ENCODE data around the gene HS2ST1. TPM values are rescaled to one million over a fixed set of nuclear protein-coding genes. Genes with fewer than 3 reads are reported as not detected.

Gene HS2ST1
- total RNA-seq, 1 experiment from 2014 or later: 18.7 TPM

DNA sequence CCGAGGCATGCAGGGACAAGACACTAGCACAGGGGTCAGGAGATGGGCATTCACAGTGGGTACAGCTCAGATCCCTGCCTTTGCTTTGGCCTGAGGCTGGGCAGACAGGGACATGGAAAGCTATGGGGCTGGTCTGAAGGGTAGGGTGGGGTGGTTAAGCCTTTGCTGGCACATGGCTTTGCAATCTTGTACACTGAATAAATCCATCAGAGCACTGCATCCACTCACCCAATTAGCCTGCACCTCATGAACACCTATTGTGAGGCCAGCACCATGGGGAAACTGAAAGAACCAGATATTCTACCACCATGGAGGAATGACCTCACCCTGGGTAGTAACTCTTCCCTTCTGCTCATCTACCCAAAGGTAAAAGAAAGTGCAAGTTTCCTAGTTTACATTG lies 214.6 kb downstream of the HS2ST1 start:
- DNase-seq: no peak
- H3K36me3 ChIP-seq (ENCODE audit: insufficient read depth, low read length): no peaks in the 10 kb centered on the region

GRCh38 chr1:87129606-87130005 lies 215.2 kb downstream of the HS2ST1 start:
- H3K9me3 ChIP-seq (ENCODE audit: low read length): no peaks in the 10 kb centered on the region
- no peak overlapping the region for H2AFZ ChIP-seq (ENCODE audit: low read length)
- no peaks in the 10 kb centered on the region for H3K9me2 ChIP-seq (replicated peaks; ENCODE audit: insufficient read depth, low read length)
- H3K4me3 ChIP-seq (ENCODE audit: low read length): no peak overlapping the region
- no peaks in the 10 kb centered on the region for H3K27me3 ChIP-seq (ENCODE audit: low read length)
- DNase-seq: no peak
- 0 out of 2 replicates have a peak, but pooled peaks cover 2% of the 10 kb centered on the region for H3K4me1 ChIP-seq (ENCODE audit: low read length)
- H3K79me2 ChIP-seq (ENCODE audit: low read length): no peaks in the 10 kb centered on the region
- H3K27ac ChIP-seq (ENCODE audit: low read length): no peak overlapping the region
- no peaks in the 10 kb centered on the region for H3K36me3 ChIP-seq (ENCODE audit: insufficient read depth, low read length)
- no peaks in the 10 kb centered on the region for H4K20me1 ChIP-seq (ENCODE audit: insufficient read depth, low read depth, low read length)
- no peak overlapping the region for H3K4me2 ChIP-seq (ENCODE audit: low read depth, low read length, poor library complexity, severe bottlenecking)
- no peak overlapping the region for H3K9ac ChIP-seq (ENCODE audit: low read length)

More for the DNA sequence above, 214.6 kb downstream of the HS2ST1 start:
- H3K27me3 ChIP-seq (ENCODE audit: low read length): no peaks in the 10 kb centered on the region
- no peak overlapping the region for H3K27ac ChIP-seq (ENCODE audit: low read length)
- H3K4me2 ChIP-seq (ENCODE audit: low read depth, low read length, poor library complexity, severe bottlenecking): no peak overlapping the region
- H4K20me1 ChIP-seq (ENCODE audit: insufficient read depth, low read depth, low read length): no peaks in the 10 kb centered on the region
- no peaks in the 10 kb centered on the region for H3K79me2 ChIP-seq (ENCODE audit: low read length)
- H3K4me1 ChIP-seq (ENCODE audit: low read length): 0 out of 2 replicates have a peak, but pooled peaks cover 2% of the 10 kb centered on the region
- no peak overlapping the region for H3K9ac ChIP-seq (ENCODE audit: low read length)
- H3K9me2 ChIP-seq (replicated peaks; ENCODE audit: insufficient read depth, low read length): no peaks in the 10 kb centered on the region
- no peaks in the 10 kb centered on the region for H3K9me3 ChIP-seq (ENCODE audit: low read length)
- H2AFZ ChIP-seq (ENCODE audit: low read length): no peak overlapping the region
- H3K4me3 ChIP-seq (ENCODE audit: low read length): no peak overlapping the region

DNA sequence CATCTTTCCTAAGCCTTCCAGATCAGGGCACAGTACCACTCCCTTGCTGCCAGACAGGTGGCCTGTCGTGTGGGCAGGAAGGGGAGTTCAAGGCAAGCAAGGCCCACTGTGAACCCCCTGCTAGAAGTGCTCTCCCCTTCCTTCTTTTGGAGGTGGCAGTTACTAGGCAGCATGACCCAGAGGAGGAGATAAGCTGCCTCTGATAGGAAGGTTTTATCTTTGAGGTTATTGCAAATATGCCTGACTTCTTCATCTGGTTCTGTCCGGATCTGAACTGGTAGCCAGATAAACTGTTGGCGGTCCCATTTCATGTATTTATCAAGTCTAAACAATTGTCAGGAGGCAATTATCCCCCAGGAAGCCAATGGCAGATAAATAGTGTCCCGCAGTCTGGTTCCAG lies 216.0 kb downstream of the HS2ST1 start:
- H4K20me1 ChIP-seq (ENCODE audit: insufficient read depth, low read depth, low read length): no peaks in the 10 kb centered on the region
- no peaks in the 10 kb centered on the region for H3K79me2 ChIP-seq (ENCODE audit: low read length)
- H3K27ac ChIP-seq (ENCODE audit: low read length): no peak overlapping the region
- H2AFZ ChIP-seq (ENCODE audit: low read length): no peak overlapping the region
- H3K4me2 ChIP-seq (ENCODE audit: low read depth, low read length, poor library complexity, severe bottlenecking): no peak overlapping the region
- 0 out of 2 replicates have a peak, but pooled peaks cover 2% of the 10 kb centered on the region for H3K4me1 ChIP-seq (ENCODE audit: low read length)
- no peaks in the 10 kb centered on the region for H3K9me3 ChIP-seq (ENCODE audit: low read length)
- H3K27me3 ChIP-seq (ENCODE audit: low read length): no peaks in the 10 kb centered on the region
- DNase-seq: no peak
- H3K9ac ChIP-seq (ENCODE audit: low read length): no peak overlapping the region
- H3K36me3 ChIP-seq (ENCODE audit: insufficient read depth, low read length): no peaks in the 10 kb centered on the region
- no peak overlapping the region for H3K4me3 ChIP-seq (ENCODE audit: low read length)
- no peaks in the 10 kb centered on the region for H3K9me2 ChIP-seq (replicated peaks; ENCODE audit: insufficient read depth, low read length)

- H4K20me1 ChIP-seq (ENCODE audit: insufficient read depth, low read depth, low read length): no peaks in the 10 kb centered on the region
- H3K4me3 ChIP-seq (ENCODE audit: low read length): no peak overlapping the region
- H3K9me2 ChIP-seq (replicated peaks; ENCODE audit: insufficient read depth, low read length): no peaks in the 10 kb centered on the region
- no peaks in the 10 kb centered on the region for H3K27me3 ChIP-seq (ENCODE audit: low read length)
- DNase-seq: peak; percentile 89
- 0 out of 2 replicates have a peak, but pooled peaks cover 2% of the 10 kb centered on the region for H3K4me1 ChIP-seq (ENCODE audit: low read length)
- no peaks in the 10 kb centered on the region for H3K9me3 ChIP-seq (ENCODE audit: low read length)
- H3K27ac ChIP-seq (ENCODE audit: low read length): no peak overlapping the region
- H2AFZ ChIP-seq (ENCODE audit: low read length): no peak overlapping the region
- no peak overlapping the region for H3K4me2 ChIP-seq (ENCODE audit: low read depth, low read length, poor library complexity, severe bottlenecking)
- no peak overlapping the region for H3K9ac ChIP-seq (ENCODE audit: low read length)
- H3K36me3 ChIP-seq (ENCODE audit: insufficient read depth, low read length): no peaks in the 10 kb centered on the region
- no peaks in the 10 kb centered on the region for H3K79me2 ChIP-seq (ENCODE audit: low read length)
Observed at GRCh38 chr1:87131809-87132283, 217.4 kb downstream of the HS2ST1 start.

GRCh38 chr1:87132284-87132870 lies 217.9 kb downstream of the HS2ST1 start:
- H3K4me3 ChIP-seq (ENCODE audit: low read length): no peak overlapping the region
- H3K9ac ChIP-seq (ENCODE audit: low read length): no peak overlapping the region
- no peaks in the 10 kb centered on the region for H3K36me3 ChIP-seq (ENCODE audit: insufficient read depth, low read length)
- H3K4me2 ChIP-seq (ENCODE audit: low read depth, low read length, poor library complexity, severe bottlenecking): no peak overlapping the region
- no peaks in the 10 kb centered on the region for H4K20me1 ChIP-seq (ENCODE audit: insufficient read depth, low read depth, low read length)
- no peaks in the 10 kb centered on the region for H3K27me3 ChIP-seq (ENCODE audit: low read length)
- no peaks in the 10 kb centered on the region for H3K79me2 ChIP-seq (ENCODE audit: low read length)
- H3K27ac ChIP-seq (ENCODE audit: low read length): no peak overlapping the region
- no peaks in the 10 kb centered on the region for H3K9me3 ChIP-seq (ENCODE audit: low read length)
- no peaks in the 10 kb centered on the region for H3K9me2 ChIP-seq (replicated peaks; ENCODE audit: insufficient read depth, low read length)
- H2AFZ ChIP-seq (ENCODE audit: low read length): no peak overlapping the region
- no peak for DNase-seq
- 0 out of 2 replicates have a peak, but pooled peaks cover 2% of the 10 kb centered on the region for H3K4me1 ChIP-seq (ENCODE audit: low read length)

- 0 out of 2 replicates have a peak, but pooled peaks cover 2% of the 10 kb centered on the region for H3K4me1 ChIP-seq (ENCODE audit: low read length)
- H3K9me2 ChIP-seq (replicated peaks; ENCODE audit: insufficient read depth, low read length): no peaks in the 10 kb centered on the region
- H3K27ac ChIP-seq (ENCODE audit: low read length): no peak overlapping the region
- H4K20me1 ChIP-seq (ENCODE audit: insufficient read depth, low read depth, low read length): no peaks in the 10 kb centered on the region
- no peaks in the 10 kb centered on the region for H3K27me3 ChIP-seq (ENCODE audit: low read length)
- no peaks in the 10 kb centered on the region for H3K36me3 ChIP-seq (ENCODE audit: insufficient read depth, low read length)
- H2AFZ ChIP-seq (ENCODE audit: low read length): no peak overlapping the region
- no peaks in the 10 kb centered on the region for H3K9me3 ChIP-seq (ENCODE audit: low read length)
- no peak overlapping the region for H3K4me2 ChIP-seq (ENCODE audit: low read depth, low read length, poor library complexity, severe bottlenecking)
- H3K9ac ChIP-seq (ENCODE audit: low read length): no peak overlapping the region
- H3K4me3 ChIP-seq (ENCODE audit: low read length): no peak overlapping the region
- no peaks in the 10 kb centered on the region for H3K79me2 ChIP-seq (ENCODE audit: low read length)
- no peak for DNase-seq
Observed at GRCh38 chr1:87134061-87134460, 219.6 kb downstream of the HS2ST1 start.

DNA sequence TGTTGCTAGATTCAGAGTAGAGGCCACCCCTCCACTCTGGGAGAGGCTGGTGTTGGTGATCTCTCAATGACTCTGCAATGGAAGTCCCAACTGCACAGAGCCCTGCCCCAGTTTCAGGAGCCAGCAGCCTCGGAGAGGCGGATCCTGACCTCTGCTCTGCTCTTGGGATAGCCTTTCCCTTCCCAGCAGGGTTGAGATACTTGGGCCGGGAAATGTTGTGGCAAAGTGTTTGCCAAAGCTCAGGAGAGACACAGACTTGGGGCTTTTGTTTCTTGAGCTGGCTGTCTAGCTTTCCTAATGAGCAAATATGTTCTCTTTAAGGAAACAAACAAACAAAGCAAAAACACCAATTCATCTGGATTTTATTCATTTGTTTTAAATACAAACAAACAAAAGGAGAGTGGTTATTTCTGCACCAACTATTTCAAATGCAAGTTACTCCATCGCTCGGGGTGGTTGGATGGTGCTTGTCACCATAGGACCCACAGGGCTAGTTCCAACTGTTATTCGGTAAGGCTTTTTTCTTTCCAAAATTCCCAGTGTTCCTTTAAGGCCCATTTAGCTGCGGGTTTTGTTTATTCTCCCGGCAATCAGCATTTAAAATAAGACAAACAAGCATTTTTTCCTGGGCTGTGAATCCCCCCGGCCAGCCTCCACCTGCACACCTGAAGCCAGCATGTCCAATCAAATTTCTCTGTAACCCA lies 220.3 kb downstream of the HS2ST1 start:
- H3K79me2 ChIP-seq (ENCODE audit: low read length): no peaks in the 10 kb centered on the region
- H3K4me1 ChIP-seq (ENCODE audit: low read length): 0 out of 2 replicates have a peak, but pooled peaks cover 2% of the 10 kb centered on the region
- no peaks in the 10 kb centered on the region for H3K9me2 ChIP-seq (replicated peaks; ENCODE audit: insufficient read depth, low read length)
- no peak overlapping the region for H3K9ac ChIP-seq (ENCODE audit: low read length)
- H3K4me3 ChIP-seq (ENCODE audit: low read length): no peak overlapping the region
- H4K20me1 ChIP-seq (ENCODE audit: insufficient read depth, low read depth, low read length): no peaks in the 10 kb centered on the region
- no peaks in the 10 kb centered on the region for H3K9me3 ChIP-seq (ENCODE audit: low read length)
- no peak overlapping the region for H3K27ac ChIP-seq (ENCODE audit: low read length)
- no peaks in the 10 kb centered on the region for H3K27me3 ChIP-seq (ENCODE audit: low read length)
- DNase-seq: no peak
- no peaks in the 10 kb centered on the region for H3K36me3 ChIP-seq (ENCODE audit: insufficient read depth, low read length)
- H3K4me2 ChIP-seq (ENCODE audit: low read depth, low read length, poor library complexity, severe bottlenecking): no peak overlapping the region
- H2AFZ ChIP-seq (ENCODE audit: low read length): no peak overlapping the region

- Histone ChIP-seq H3K9me2 (replicated peaks; ENCODE audit: insufficient read depth, low read length) (no peaks in the 10 kb centered on the region), H3K27ac (ENCODE audit: low read length) (no peak overlapping the region), H3K27me3 (ENCODE audit: low read length) (no peaks in the 10 kb centered on the region), H3K4me2 (ENCODE audit: low read depth, low read length, poor library complexity, severe bottlenecking) (no peak overlapping the region), H3K4me3 (ENCODE audit: low read length) (no peak overlapping the region), H3K36me3 (ENCODE audit: insufficient read depth, low read length) (no peaks in the 10 kb centered on the region), H3K9ac (ENCODE audit: low read length) (no peak overlapping the region), H3K4me1 (ENCODE audit: low read length) (0 out of 2 replicates have a peak, but pooled peaks cover 2% of the 10 kb centered on the region), H3K9me3 (ENCODE audit: low read length) (no peaks in the 10 kb centered on the region), H4K20me1 (ENCODE audit: insufficient read depth, low read depth, low read length) (no peaks in the 10 kb centered on the region), H2AFZ (ENCODE audit: low read length) (no peak overlapping the region), H3K79me2 (ENCODE audit: low read length) (no peaks in the 10 kb centered on the region)
- no peak for DNase-seq
Observed at GRCh38 chr1:87135329-87135712, 220.9 kb downstream of the HS2ST1 start.

Data from Karpas-422 (cell line).